Progenitor cell of endocrine pancreas (in vitro differentiated cells): ENCODE data around the gene ALPL. TPM values are rescaled to one million over a fixed set of nuclear protein-coding genes. Genes with fewer than 3 reads are reported as not detected.

Source experiments
- DNase-seq: peaks from one replicate; pipeline ENCODE4 v3.0.0; 2021; ENCODE audit warnings: low spot score; ENCODE audit not compliant: unreplicated experiment
- H3K27ac Mint-ChIP-seq: 2 replicates; pipeline ENCODE4 v1.8.0; 2021; ENCODE audit warnings: mild to moderate bottlenecking, moderate library complexity, mixed read lengths
- H3K27me3 Mint-ChIP-seq: 2 replicates; pipeline ENCODE4 v1.8.0; 2021; ENCODE audit warnings: mixed read lengths
- H3K36me3 Mint-ChIP-seq: 2 replicates; pipeline ENCODE4 v1.8.0; 2022; ENCODE audit warnings: mixed read lengths; ENCODE audit not compliant: insufficient read depth
- H3K4me1 Mint-ChIP-seq: 2 replicates; pipeline ENCODE4 v1.8.0; 2021; ENCODE audit warnings: low read depth, mixed read lengths
- H3K4me3 Mint-ChIP-seq: 2 replicates; pipeline ENCODE4 v1.8.0; 2021; ENCODE audit warnings: low read depth, mild to moderate bottlenecking, moderate library complexity, mixed read lengths
- H3K9me3 Mint-ChIP-seq: 2 replicates; pipeline ENCODE4 v1.8.0; 2021; ENCODE audit warnings: low read depth, mixed read lengths
- total RNA-seq: library from RNA; stranded (reverse); gene quantifications from 2 replicates; pipeline ENCODE4 v1.2.1, GENCODE V29; 2021
- TF ChIP-seq, protein P1 (sequence below): fragments of 200-600 bp; sonication (generic); IDR thresholded peaks from one replicate; pipeline ENCODE4 v1.5.0; 2021; ENCODE audit warnings: antibody characterized with exemption, mild to moderate bottlenecking; ENCODE audit not compliant: unreplicated experiment

ALPL gene
- total RNA-seq, 1 donor from 2014 or later: 18.8 TPM

DNA sequence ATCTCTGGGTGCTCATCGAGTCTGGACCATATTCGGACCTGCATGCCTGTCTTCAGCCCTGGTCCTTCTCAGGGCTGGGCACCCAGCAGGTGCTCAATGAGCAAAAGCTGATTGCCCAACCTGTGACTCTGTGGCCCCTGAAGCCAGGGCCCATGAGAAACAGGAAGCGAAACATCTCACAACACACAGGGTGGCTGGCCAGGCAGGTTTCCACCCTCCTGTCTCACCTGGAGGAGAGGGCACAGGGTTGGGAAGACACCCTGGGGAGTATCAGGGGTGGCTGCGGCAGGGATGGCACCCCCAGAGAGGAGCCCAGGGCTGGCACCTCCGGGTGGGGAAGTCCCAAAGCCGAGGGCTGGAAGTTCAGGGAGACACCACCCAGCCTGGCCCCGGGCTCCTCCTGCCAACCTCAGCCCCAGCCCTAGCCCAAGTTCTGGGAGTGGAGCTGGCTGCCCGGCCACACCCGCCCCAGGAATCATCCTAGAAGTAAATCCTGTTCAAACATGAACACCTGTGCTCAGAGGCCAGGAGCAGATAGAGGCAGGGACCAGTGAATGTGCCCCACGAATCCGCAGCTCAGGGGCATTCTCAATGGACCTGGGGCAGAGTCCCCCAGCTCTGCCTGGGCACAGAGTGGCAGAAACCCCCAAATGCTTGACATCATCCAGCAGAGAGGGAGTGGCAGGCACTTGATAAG lies 105.3 kb downstream of the ALPL start:
- no peak for DNase-seq
- Mint-ChIP-seq H3K9me3 (no peaks in the 10 kb centered on the region), H3K36me3 (peaks cover 5% of the 10 kb centered on the region), H3K27me3 (peaks cover 6% of the 10 kb centered on the region), H3K27ac (no peak overlapping the region), H3K4me3 (no peak overlapping the region), H3K4me1 (peaks cover 2% of the 10 kb centered on the region)
- TF ChIP-seq, protein P1, sequence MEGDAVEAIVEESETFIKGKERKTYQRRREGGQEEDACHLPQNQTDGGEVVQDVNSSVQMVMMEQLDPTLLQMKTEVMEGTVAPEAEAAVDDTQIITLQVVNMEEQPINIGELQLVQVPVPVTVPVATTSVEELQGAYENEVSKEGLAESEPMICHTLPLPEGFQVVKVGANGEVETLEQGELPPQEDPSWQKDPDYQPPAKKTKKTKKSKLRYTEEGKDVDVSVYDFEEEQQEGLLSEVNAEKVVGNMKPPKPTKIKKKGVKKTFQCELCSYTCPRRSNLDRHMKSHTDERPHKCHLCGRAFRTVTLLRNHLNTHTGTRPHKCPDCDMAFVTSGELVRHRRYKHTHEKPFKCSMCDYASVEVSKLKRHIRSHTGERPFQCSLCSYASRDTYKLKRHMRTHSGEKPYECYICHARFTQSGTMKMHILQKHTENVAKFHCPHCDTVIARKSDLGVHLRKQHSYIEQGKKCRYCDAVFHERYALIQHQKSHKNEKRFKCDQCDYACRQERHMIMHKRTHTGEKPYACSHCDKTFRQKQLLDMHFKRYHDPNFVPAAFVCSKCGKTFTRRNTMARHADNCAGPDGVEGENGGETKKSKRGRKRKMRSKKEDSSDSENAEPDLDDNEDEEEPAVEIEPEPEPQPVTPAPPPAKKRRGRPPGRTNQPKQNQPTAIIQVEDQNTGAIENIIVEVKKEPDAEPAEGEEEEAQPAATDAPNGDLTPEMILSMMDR: no peak

DNA sequence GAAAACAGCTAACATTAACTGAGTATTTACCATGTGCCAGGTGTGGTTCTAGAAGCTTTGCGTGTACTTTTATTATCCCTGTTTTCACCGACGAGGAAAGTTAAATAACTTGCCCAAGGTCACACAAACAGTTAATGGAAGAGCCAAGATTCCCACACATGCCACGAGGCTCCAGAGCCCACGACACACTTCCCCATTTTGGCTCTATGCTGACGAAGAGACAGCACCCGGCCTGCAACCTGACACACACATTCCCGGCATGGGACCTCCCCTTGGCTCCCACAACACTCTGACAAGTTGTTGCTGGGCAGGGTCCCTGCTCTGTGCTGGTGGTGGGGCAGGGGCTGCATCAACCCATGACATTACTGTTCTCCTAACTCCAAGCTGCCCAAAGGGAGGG lies 107.1 kb downstream of the ALPL start:
- Mint-ChIP-seq H3K27me3 (peaks cover 16% of the 10 kb centered on the region), H3K36me3 (peaks cover 5% of the 10 kb centered on the region), H3K27ac (no peak overlapping the region), H3K4me1 (peaks cover 6% of the 10 kb centered on the region), H3K4me3 (no peak overlapping the region), H3K9me3 (no peaks in the 10 kb centered on the region)
- DNase-seq: no peak
- TF ChIP-seq, protein P1: no peak

GRCh38 chr1:21617126-21617738 lies 108.0 kb downstream of the ALPL start:
- no peaks in the 10 kb centered on the region for H3K9me3 Mint-ChIP-seq
- no peak for DNase-seq
- no peak overlapping the region for H3K4me3 Mint-ChIP-seq
- H3K27ac Mint-ChIP-seq: no peak overlapping the region
- H3K36me3 Mint-ChIP-seq: peaks cover 5% of the 10 kb centered on the region
- peaks cover 20% of the 10 kb centered on the region for H3K27me3 Mint-ChIP-seq
- TF ChIP-seq, protein P1: no peak
- peaks cover 10% of the 10 kb centered on the region for H3K4me1 Mint-ChIP-seq

DNA sequence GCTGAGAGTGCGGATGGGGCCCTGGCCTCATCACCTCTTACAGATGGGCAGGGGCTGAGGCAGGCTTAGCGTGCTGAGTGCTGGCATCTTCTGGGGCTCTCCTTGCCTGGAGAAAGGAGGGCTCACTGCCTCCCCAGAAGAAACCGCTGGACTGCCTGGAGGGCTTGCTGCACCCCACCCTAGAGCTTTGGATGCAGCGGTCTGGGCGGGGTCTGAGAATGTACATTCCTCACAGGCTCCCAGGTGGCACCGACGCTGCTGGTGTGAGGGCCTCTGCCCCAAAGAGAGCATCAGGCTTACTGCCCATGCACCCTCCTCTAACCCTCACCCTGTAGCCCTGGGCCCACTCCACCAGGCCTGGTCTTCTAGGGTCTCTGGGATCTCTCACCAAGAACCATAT lies 108.8 kb downstream of the ALPL start:
- peaks cover under 1% of the 10 kb centered on the region for H3K36me3 Mint-ChIP-seq
- peaks cover 13% of the 10 kb centered on the region for H3K4me1 Mint-ChIP-seq
- no peak for DNase-seq
- peaks cover 20% of the 10 kb centered on the region for H3K27me3 Mint-ChIP-seq
- H3K4me3 Mint-ChIP-seq: no peak overlapping the region
- TF ChIP-seq, protein P1: no peak
- no peak overlapping the region for H3K27ac Mint-ChIP-seq
- H3K9me3 Mint-ChIP-seq: no peaks in the 10 kb centered on the region

DNA sequence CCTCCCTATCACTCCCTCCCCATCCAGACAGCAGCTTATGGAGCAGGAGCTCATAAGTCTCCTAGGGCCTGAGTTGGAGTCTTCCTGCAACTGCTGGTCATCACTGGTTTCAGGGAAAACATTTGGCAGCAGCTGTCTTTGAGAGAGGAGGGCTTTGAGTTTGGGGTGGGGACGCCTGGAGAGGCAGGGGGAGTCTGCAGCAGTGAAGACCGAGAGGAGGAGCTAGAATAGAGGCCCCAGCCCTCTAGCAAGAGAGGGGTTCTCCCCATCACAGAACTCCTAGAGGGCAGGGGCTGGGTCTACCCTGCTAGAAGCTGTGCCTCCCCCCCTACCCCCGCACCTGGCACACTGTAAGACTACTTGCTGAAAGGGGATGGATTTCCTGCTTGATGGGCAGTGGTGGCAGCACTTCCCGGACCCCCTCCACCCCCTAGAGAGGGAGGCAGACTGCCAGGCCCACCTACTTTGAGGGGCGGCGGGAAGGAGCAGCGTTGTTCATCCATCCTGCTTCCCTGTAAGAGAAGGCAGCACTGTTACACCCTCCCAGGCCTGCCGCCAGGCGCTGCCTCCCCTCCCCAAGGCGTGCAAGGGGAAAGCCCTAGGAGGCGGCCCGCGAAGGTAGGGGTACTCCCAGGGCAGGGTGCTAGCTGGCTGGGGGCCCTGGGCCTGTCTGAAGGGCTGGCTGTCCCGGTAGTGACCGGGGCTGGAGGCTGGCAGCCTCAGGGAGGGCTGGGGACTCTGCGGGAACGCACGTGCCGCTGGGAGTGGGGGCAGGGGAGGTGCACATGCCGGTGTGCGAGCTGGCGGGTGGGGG lies 109.5 kb downstream of the ALPL start:
- H3K9me3 Mint-ChIP-seq: no peaks in the 10 kb centered on the region
- no peaks in the 10 kb centered on the region for H3K36me3 Mint-ChIP-seq
- peaks cover 20% of the 10 kb centered on the region for H3K27me3 Mint-ChIP-seq
- peaks cover 18% of the 10 kb centered on the region for H3K4me1 Mint-ChIP-seq
- no peak overlapping the region for H3K4me3 Mint-ChIP-seq
- no peak overlapping the region for H3K27ac Mint-ChIP-seq
- no peak for DNase-seq
- TF ChIP-seq, protein P1: no peak
